NOMO-1 treated with DMSO at 0.1 percent for 48 hours (cell line): ENCODE measurements around the gene DPEP2.
"Not testable (repeated sequence)": the region's sequence is repeated elsewhere in the genome, so short reads cannot be mapped to it uniquely, and the experiment has no call there.

Source experiments
- DNase-seq: peaks from one replicate; lab custom pipeline; 2025; ENCODE audit not compliant: unreplicated experiment; lab: John Stamatoyannopoulos, UW

The DPEP2 gene

GRCh38 chr16:67998779-67999688 lies at the start of gene DPEP2:
Gene DPEP2, minus strand, starts transcription at chr16:67999484. Its CDS starts 6,272 bp downstream, at chr16:67993212.
- peak; percentile 89 for DNase-seq

GRCh38 chr16:68047987-68048386 lies 48.7 kb upstream of the DPEP2 start:
- DNase-seq = no peak

- no peak for DNase-seq
These were observed 46.8 kb upstream of the DPEP2 start for GRCh38 chr16:68046106-68046505.

GRCh38 chr16:68041783-68042182 lies 42.5 kb upstream of the DPEP2 start:
- DNase-seq = peak; percentile 93

- DNase-seq = peak; percentile 73
These were observed 41.4 kb upstream of the DPEP2 start for GRCh38 chr16:68040506-68041288.

GRCh38 chr16:68037841-68038597 lies 38.7 kb upstream of the DPEP2 start:
- DNase-seq = peak; percentile 71

- no peak for DNase-seq
These were observed 35.9 kb upstream of the DPEP2 start for GRCh38 chr16:68035227-68035626.

- DNase-seq = no peak
These were observed 33.8 kb upstream of the DPEP2 start for GRCh38 chr16:68033101-68033500.

- no peak for DNase-seq
These were observed 32.7 kb upstream of the DPEP2 start for GRCh38 chr16:68031951-68032350.

- DNase-seq = not testable (repeated sequence)
These were observed 30.8 kb upstream of the DPEP2 start for GRCh38 chr16:68030108-68030507.

- DNase-seq = no peak
These were observed 29.7 kb upstream of the DPEP2 start for GRCh38 chr16:68028996-68029395.

- DNase-seq = peak; percentile 85
These were observed 23.6 kb upstream of the DPEP2 start, which contains the start of the genes DDX28 and DUS2 for GRCh38 chr16:68022728-68023537. Gene DDX28, minus strand, starts transcription at chr16:68023232. Its CDS starts 30 bp downstream, at chr16:68023202. Gene DUS2, plus strand, starts transcription at chr16:68023284. Its CDS starts 14,740 bp downstream, at chr16:68038024.

GRCh38 chr16:68022278-68022727 lies 23.0 kb upstream of the DPEP2 start:
- DNase-seq = no peak

- DNase-seq = no peak
These were observed 22.2 kb upstream of the DPEP2 start for GRCh38 chr16:68021490-68021889.

- no peak for DNase-seq
These were observed 19.9 kb upstream of the DPEP2 start for GRCh38 chr16:68019167-68019680.

- DNase-seq = no peak
These were observed 16.4 kb upstream of the DPEP2 start, which contains the start of gene DPEP2NB for GRCh38 chr16:68015681-68016080. Gene DPEP2NB, minus strand, starts transcription at chr16:68015911. Its CDS starts 141 bp downstream, at chr16:68015770.

- DNase-seq = peak; percentile 77
These were observed 14.2 kb upstream of the DPEP2 start for GRCh38 chr16:68013440-68013839.

GRCh38 chr16:68009872-68010271 lies 10.6 kb upstream of the DPEP2 start:
- not testable (repeated sequence) for DNase-seq

- no peak for DNase-seq
These were observed 10.0 kb upstream of the DPEP2 start for GRCh38 chr16:68009157-68009735.
